Hair follicular keratinocyte (primary cell): ENCODE data around the gene GRIN3A. TPM values are rescaled to one million over a fixed set of nuclear protein-coding genes. Genes with fewer than 3 reads are reported as not detected.

ENCODE experiments used
- total RNA-seq: library from RNA; depleted of rRNA; stranded (reverse); fragments of >200 nt; gene quantifications from 2 replicates; pipeline ENCODE4 v1.2.3, GENCODE V29; 2015

GRIN3A gene
- not detected in 2 replicates for total RNA-seq

GRCh38 chr9:101738566-101739183 lies at the start of gene GRIN3A:
TSS of gene GRIN3A (minus strand) at chr9:101738647. CDS start at chr9:101737979, 668 bp downstream.

GRCh38 chr9:101594796-101595195 lies 143.7 kb downstream of the GRIN3A start, which contains the start of gene PPP3R2:
TSS of gene PPP3R2 (minus strand) at chr9:101594969. CDS start at chr9:101594921, 48 bp downstream.

GRCh38 chr9:101533334-101534204 lies 204.9 kb downstream of the GRIN3A start, which contains the start of gene RNF20:
TSS of gene RNF20 (plus strand) at chr9:101533853. CDS start at chr9:101535424, 1,571 bp downstream.

Other genes with a start within 250 kb of the GRIN3A start
- gene RNF20, start 204.8 kb downstream of the GRIN3A start, total RNA-seq = 17.5 and 19.2 TPM in 2 replicates
- not detected in 2 replicates for gene PPP3R2, start 143.7 kb downstream of the GRIN3A start, total RNA-seq